HG03469 (cell line): Measurements from ENCODE around the gene CALD1.

ENCODE experiments used
- ATAC-seq: cut with Tn5 transposase; IDR thresholded peaks from one replicate; pipeline ENCODE4 v1.9.1; 2021; ENCODE audit warnings: mild to moderate bottlenecking, moderate library complexity, moderate number of reproducible peaks; ENCODE audit not compliant: unreplicated experiment

CALD1 gene

DNA sequence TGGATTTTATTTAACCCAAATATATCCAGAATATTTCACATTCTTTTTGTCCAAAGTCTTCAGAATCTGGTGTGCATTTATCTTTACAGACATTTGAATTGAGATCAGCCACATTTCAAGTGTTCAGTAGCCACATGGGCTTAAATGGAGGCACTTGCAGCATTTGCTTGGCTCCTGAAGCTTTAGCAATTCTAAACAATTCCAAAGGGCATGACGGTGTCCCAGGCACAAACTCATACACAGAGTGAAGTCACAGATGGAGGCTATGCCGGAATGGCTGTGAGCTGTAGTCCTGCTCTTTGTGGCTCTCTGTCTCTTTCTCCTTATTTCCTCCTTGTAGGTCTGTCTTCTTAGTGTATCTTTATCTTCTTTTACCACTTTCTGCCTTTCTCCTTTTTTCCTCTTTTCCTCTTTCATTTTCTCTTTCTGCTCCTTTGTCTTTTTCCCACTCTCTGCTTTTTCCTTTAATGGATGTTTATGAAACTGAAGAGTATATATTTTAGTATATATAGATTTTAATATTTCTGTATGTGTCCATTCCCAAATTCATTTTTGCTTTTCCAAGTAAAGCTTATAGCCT is 214.5 kb downstream of the CALD1 start:
- ATAC-seq: no peak

GRCh38 chr7:134995239-134996096 is 216.0 kb downstream of the CALD1 start:
- ATAC-seq: peak; percentile 17

GRCh38 chr7:134996097-134996550 is 216.7 kb downstream of the CALD1 start:
- peak; percentile 27 for ATAC-seq

- no peak for ATAC-seq
Measured at GRCh38 chr7:134997214-134997885, 217.9 kb downstream of the CALD1 start.

GRCh38 chr7:134999136-134999535 is 219.7 kb downstream of the CALD1 start:
- no peak for ATAC-seq

DNA sequence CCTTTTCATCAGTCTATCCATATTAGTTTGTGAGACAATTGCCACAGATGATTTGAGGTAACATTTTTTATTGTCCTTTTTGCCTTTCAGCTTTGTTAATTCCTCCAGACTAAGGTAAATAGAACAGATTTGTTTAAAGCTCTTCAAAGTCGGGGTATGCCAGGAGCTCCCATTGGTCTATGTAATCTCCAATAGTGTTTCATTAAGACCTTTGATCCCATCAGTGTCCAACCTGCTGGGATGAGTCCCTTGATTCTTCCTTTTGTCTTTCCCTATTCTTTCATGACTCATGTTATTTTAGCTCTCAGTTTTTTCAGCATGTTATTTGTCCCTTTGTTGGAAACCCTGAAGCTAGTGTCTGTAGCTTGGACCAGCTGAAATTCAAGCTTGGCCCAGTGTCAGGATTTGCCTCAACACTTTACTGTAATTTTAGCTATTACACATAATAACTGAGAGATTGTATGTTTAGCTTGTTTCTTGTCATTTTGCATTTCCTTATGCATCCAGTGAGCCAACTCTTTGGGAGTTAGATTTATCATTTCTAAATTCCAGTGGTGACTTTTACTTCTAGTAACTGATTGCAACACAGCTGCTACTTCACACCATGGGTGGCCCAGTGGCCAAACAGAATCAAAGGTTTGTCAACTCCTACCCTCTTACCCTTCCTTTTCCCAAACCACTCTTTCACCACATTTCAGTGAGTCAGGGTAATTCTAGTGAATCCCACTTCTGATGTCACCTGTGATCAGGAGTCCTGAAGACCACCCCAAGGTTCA is 222.1 kb downstream of the CALD1 start:
- no peak for ATAC-seq

- ATAC-seq: no peak
Measured at GRCh38 chr7:135012229-135012628, 232.8 kb downstream of the CALD1 start.
